ENCODE measurements around the gene TSPAN14.
"Not testable (repeated sequence)": the region's sequence is repeated elsewhere in the genome, so short reads cannot be mapped to it uniquely, and the experiment has no call there.

Gene TSPAN14

GRCh38 chr10:80522756-80523363 lies 68.8 kb downstream of the TSPAN14 start:
- DNase-seq (ENCODE audit: low read depth, low spot score), result no peak

DNA sequence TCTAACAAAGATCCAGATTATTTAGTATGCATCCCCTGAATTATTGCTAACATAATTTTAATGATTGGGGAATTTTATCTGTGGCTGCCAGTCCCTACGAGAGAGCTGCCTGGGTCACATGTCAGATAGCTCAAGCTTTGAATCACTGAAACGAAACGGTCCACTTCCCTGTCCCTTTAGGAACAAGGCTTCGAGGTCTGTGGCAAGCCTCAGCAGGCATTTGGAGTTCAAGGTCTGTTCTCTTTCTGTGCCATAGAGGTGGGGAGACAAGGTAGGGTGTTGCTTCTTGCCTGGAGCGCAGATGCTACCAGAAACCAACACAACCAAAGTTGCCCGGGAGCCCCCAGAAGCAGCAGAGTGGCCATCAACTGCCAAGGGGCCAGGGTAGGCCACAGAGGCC lies 69.7 kb downstream of the TSPAN14 start:
- no peak for DNase-seq (ENCODE audit: low read depth, low spot score)

- DNase-seq (ENCODE audit: low read depth, low spot score), result no peak
Measured at GRCh38 chr10:80524190-80524909, 70.2 kb downstream of the TSPAN14 start.

- DNase-seq (ENCODE audit: low read depth, low spot score), result no peak
Measured at GRCh38 chr10:80526218-80526617, 72.1 kb downstream of the TSPAN14 start.

DNA sequence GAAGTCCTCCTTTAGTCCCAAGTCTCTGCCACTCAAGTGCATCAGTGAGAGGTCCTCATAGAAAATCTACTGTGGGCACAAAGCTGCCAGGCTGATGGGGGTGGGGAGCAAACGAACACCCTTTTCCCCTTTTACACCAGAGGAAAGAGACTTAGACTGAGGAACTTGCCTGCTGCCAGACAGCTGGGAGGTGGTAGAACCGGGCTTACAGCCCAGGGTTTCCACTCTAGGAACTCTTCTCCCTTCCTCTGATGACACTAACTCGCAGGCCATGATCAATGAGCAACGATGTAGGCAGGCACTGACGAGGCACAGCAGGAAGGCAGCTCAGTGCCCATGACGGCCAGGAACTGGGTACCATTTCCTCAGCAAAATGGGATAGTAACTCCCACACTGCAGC lies 72.6 kb downstream of the TSPAN14 start:
- no peak for DNase-seq (ENCODE audit: low read depth, low spot score)

DNA sequence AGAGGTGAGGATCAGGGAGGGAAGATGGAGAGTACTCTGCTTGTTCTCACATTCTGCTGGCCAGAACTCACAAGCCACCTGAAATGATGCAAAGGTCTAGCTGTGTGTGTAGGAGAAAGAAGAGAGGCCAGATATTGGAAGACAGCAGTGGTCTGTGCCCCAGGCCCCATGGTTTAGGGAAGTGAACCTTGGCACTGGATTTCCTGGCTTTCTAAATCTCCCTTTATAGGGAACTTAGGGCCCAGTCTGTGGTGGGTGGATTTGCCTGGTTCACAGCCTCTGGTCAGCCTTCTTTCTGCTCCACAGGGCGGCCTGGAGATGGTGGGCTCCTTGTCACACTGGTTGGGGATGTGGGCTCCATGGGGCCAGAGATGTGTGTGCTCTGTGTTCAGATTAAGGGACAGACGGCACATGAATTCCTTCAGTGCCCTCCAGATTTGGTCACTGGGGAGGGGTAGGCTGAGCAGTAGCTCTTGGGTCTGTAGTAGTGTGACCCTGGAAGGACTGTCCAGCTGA lies 74.1 kb downstream of the TSPAN14 start:
- DNase-seq (ENCODE audit: low read depth, low spot score), result no peak

GRCh38 chr10:80528901-80529300 lies 74.8 kb downstream of the TSPAN14 start:
- DNase-seq (ENCODE audit: low read depth, low spot score), result no peak

DNA sequence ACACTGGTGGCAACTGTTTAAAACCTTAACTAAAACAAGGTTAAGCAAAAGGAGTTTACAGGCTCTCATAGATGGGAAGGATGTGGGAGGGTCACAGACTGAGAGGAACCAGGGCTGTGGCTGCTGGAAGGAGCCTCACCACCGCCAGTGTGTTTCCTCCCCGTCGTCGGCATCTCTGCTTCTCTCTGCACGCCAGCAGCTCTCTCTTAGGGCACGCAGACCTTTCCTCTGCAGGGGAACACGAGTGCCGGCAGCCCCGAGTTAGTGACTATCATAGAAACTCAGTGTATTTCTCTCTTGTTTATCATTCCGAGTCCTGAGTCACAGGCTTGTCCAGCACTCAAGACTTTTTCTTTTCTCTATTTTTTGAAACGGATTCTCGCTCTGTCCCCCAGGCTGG lies 75.5 kb downstream of the TSPAN14 start:
- DNase-seq (ENCODE audit: low read depth, low spot score), result no peak

DNA sequence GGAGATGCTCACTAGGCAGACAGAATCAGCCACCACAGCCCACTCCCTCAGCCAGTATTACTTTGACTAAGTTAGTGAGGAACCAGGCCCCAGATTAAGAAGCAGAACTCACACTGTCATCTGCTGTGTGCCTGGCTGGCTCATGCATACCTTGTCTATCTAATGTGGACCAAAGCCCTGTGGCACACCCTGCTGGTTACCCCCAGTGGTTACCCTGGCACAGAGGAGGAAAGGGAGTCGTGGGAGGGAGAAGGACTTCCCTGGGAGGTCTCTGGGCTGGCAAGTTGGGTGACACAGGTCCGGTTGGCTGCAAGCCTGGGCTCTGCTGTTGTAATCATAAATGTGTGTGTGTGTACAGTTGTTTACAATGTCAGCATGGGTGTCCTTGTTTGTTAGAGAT lies 76.1 kb downstream of the TSPAN14 start:
- DNase-seq (ENCODE audit: low read depth, low spot score), result no peak

GRCh38 chr10:80530816-80531215 lies 76.7 kb downstream of the TSPAN14 start:
- DNase-seq (ENCODE audit: low read depth, low spot score), result no peak

GRCh38 chr10:80532571-80532970 lies 78.5 kb downstream of the TSPAN14 start:
- DNase-seq (ENCODE audit: low read depth, low spot score), result no peak

- not testable (repeated sequence) for DNase-seq (ENCODE audit: low read depth, low spot score)
Measured at GRCh38 chr10:80534059-80534458, 79.9 kb downstream of the TSPAN14 start.

- not testable (repeated sequence) for DNase-seq (ENCODE audit: low read depth, low spot score)
Measured at GRCh38 chr10:80534646-80535045, 80.5 kb downstream of the TSPAN14 start.

GRCh38 chr10:80535671-80536360 lies 81.7 kb downstream of the TSPAN14 start:
- no peak for DNase-seq (ENCODE audit: low read depth, low spot score)

DNA sequence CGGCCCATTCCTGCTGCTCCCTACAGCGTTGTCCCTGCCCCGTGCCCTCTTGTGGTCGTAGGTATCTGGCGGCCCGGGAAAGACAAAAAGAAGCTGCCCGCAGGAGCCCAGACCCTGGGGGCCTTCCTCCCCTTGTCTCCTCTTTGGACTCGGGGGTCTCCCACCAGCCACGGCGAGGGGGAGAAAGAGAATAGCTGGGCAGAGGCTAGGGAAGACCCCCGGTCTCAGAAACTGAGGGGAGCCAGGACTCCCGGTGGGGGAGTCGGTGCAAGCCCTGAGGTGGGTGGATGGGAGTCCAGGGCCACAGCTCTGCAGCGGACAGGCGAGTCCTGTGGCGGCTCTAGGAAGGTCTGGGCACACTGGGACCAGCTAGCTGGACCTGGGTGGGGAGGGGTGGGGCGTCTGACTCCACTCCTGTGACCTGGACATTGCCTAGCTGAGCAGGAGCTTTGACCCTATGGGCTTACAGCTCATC lies 82.3 kb downstream of the TSPAN14 start:
- DNase-seq (ENCODE audit: low read depth, low spot score), result no peak

GRCh38 chr10:80537086-80537735 lies 83.1 kb downstream of the TSPAN14 start:
- no peak for DNase-seq (ENCODE audit: low read depth, low spot score)

DNA sequence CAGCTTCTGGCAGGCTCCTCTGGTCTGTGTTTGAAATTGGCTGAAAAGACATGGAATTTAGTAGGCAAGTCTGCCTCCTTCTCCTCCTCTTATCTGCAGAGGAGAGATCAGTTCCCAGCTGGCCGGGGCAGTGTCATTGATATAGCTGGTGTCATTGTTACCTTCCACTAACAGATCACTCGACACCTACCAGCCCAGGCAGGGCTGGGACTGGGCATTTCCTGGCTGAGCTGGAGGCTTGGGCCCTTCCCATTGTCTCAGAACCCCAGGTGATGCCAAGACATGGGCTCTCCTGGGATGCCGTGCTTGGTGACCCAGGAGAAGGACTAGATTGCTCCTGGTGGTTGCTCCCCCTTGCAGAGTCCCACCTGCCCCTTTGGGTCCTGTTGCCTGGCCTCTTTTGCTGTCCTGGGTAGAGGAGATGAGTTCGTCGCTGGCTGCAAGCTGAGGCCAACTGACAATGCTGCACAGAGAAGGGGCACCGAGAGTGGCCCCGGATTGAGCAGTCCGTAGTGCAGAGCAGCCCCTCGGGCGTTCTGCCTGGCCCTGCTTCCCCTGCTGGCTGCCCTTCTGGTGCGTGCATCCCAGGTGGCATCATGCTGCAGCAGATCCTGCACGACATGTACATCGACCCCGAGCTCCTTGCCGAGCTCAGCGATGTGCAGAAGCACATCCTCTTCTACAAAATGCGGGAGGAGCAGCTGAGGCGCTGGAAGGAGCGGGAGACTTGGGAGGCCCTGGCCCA lies 83.8 kb downstream of the TSPAN14 start, which contains the start of gene SH2D4B:
Gene SH2D4B (plus strand): TSS at position 167 of the 745 bp plus-strand sequence. CDS start 430 bp downstream, at position 597.
- no peak for DNase-seq (ENCODE audit: low read depth, low spot score)

DNA sequence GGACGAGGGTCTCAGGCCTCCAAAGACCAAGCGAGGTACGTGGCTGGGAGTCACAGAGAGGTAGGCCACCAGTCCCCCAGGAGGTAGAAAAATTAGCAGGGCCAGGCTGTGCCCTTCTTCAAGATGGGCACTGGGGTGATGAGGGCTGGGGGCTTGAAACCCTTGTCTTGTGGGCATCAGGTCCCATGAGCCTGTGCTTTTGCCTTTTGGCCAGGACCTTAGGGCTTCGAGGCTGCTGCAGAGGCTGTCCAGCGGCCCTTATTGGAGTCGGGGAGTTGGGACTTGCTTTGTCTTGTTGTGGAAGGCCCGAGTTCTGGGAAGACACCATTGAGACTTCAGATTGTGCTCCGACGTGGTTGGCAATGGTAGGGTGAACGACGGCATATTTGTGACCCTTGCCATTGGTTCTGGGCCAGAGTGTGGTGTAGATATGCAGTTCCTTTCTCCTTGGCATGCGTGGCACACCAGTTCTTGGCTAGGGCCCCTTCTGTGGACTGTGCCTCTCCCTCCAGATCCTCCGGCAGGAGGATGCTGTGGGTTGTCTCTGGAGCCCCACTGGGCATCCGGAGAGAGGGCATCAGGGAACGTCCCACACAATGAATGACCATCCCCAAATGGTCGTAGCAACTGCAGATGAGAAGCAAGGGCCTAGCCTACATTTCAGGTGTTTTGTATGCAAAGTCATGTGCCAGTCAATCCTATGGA lies 84.5 kb downstream of the TSPAN14 start:
- no peak for DNase-seq (ENCODE audit: low read depth, low spot score)

DNA sequence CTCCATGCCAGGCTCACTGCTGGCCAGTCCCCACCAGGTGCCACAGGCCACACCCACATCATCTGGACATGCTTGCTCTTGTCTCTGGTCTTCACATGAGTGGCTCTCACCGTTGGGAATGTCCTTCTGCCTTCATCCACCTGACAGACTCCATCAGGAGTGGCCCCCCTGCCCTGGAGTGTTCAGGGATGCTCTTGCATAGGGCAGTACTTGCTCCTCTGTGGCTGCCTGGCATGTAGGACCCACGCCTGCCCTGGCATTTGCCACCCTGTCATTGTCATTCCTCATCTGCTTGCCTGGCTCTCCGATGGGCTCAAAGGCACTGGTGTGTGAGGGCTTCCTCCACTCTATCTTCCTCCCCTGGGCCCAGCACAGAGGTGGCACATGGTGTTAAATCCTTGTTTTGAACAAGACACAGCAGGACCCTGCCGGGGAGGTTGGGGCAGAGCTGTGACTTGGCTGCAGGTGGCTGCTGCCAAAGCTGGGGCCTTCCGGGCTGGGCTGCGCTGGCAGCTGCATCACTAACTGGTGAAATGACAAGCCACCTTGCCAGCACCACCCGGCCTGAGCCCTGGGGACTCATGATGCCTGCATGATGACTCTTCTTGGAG lies 85.4 kb downstream of the TSPAN14 start:
- DNase-seq (ENCODE audit: low read depth, low spot score), result no peak

DNA sequence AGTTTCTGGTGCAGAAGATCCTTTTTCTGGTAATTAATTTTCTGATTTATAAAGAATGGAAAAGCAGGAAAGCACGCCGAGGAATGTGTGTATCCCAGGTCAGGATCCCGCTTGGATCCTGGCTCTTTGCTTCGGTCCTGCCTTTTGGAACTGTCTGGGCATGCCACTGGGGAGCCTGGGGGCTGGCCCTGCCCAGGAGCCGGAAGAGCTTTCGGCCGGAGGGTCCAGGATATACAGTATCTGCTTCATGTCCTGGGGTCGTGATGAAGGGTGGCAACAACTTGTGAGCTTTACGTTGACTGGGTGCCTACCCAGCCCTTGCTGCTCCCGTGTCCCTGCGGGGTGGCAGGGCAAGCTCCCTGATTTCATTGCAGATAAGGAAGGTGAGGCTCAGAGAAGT lies 86.0 kb downstream of the TSPAN14 start:
- DNase-seq (ENCODE audit: low read depth, low spot score), result no peak

Data from smooth muscle cell of the brain vasculature (primary cell).